Neural cell (in vitro differentiated cells): ENCODE measurements around the gene CROCC2. TPM values are rescaled to one million over a fixed set of nuclear protein-coding genes. Genes with fewer than 3 reads are reported as not detected.

Experiments used
- H2AFZ ChIP-seq: fragments of 200-600, 300-800 bp; sonication (generic), shearing (Covaris generic); 2 replicates; pipeline ENCODE4 v1.6.0; 2014; ENCODE audit warnings: low read depth, mild to moderate bottlenecking, antibody characterized with exemption, low read length, moderate library complexity
- H3F3A ChIP-seq: fragments of 200-600 bp; shearing (Covaris generic); 2 replicates; pipeline ENCODE4 v1.6.1; 2016; ENCODE audit warnings: mild to moderate bottlenecking, moderate library complexity, mixed read lengths, antibody characterized with exemption, low read length; ENCODE audit not compliant: insufficient read depth, poor library complexity, severe bottlenecking
- H3K27ac ChIP-seq: fragments of 200-600, 300-800 bp; sonication (generic), shearing (Covaris generic); 2 replicates; pipeline ENCODE4 v1.5.1; 2014; ENCODE audit warnings: mild to moderate bottlenecking, low read length, moderate library complexity
- H3K27me3 ChIP-seq: fragments of 300-800, 200-600 bp; sonication (generic), shearing (Covaris generic); 2 replicates; pipeline ENCODE4 v1.6.0; 2014; ENCODE audit warnings: mild to moderate bottlenecking, low read depth, low read length, moderate library complexity; ENCODE audit not compliant: insufficient read depth
- H3K36me3 ChIP-seq: fragments of 300-800, 200-600 bp; sonication (generic), shearing (Covaris generic); 2 replicates; pipeline ENCODE4 v1.5.1; 2014; ENCODE audit warnings: mild to moderate bottlenecking, antibody characterized with exemption, low read length, moderate library complexity; ENCODE audit not compliant: insufficient read depth
- H3K4me2 ChIP-seq: fragments of 300-800, 200-600 bp; sonication (generic), shearing (Covaris generic); 2 replicates; pipeline ENCODE4 v1.6.0; 2014; ENCODE audit warnings: mild to moderate bottlenecking, low read length
- H3K4me3 ChIP-seq: fragments of 300-800, 200-600 bp; sonication (generic), shearing (Covaris generic); 2 replicates; pipeline ENCODE4 v1.5.1; 2014; ENCODE audit warnings: mild to moderate bottlenecking, low read length, moderate library complexity
- H3K79me2 ChIP-seq: fragments of 200-600 bp; shearing (Covaris generic); replicated peaks from 2 replicates; pipeline ENCODE4 v1.6.0; 2014; ENCODE audit warnings: mild to moderate bottlenecking, low read length, moderate library complexity; ENCODE audit not compliant: insufficient read depth
- H3K9ac ChIP-seq: fragments of 300-800, 200-600 bp; sonication (generic), shearing (Covaris generic); 2 replicates; pipeline ENCODE4 v1.6.1; 2016; ENCODE audit warnings: mild to moderate bottlenecking, low read length, mixed read lengths
- H3K9me2 ChIP-seq: fragments of 200-600 bp; shearing (Covaris generic); 2 replicates; pipeline ENCODE4 v1.6.1; 2016; ENCODE audit warnings: mild to moderate bottlenecking, low read length, mixed read lengths; ENCODE audit not compliant: insufficient read depth
- H3K9me3 ChIP-seq: fragments of 200-600, 300-800 bp; sonication (generic), shearing (Covaris generic); 2 replicates; pipeline ENCODE4 v1.6.1; 2016; ENCODE audit warnings: mild to moderate bottlenecking, mixed run types, low read length, moderate library complexity, mixed read lengths
- H4K20me1 ChIP-seq: fragments of 200-600 bp; shearing (Covaris generic); 2 replicates; pipeline ENCODE4 v1.6.1; 2016; ENCODE audit warnings: mild to moderate bottlenecking, mixed run types; ENCODE audit not compliant: insufficient read depth
- EP300 ChIP-seq: fragments of 450-650 bp; conservative IDR thresholded peaks from 2 replicates; pipeline ENCODE4 v1.6.1; 2014; ENCODE audit warnings: antibody characterized with exemption, mild to moderate bottlenecking, moderate library complexity; ENCODE audit not compliant: poor library complexity, severe bottlenecking
- EZH2 ChIP-seq: fragments of 200-600, 300-800 bp; shearing (Covaris generic), sonication (generic); IDR thresholded peaks from 2 replicates; pipeline ENCODE4 v1.6.1; 2014; ENCODE audit warnings: antibody characterized with exemption, low read length, borderline replicate concordance, mild to moderate bottlenecking; ENCODE audit not compliant: insufficient read depth, poor library complexity, severe bottlenecking
- MXI1 ChIP-seq: fragments of 450-650 bp; conservative IDR thresholded peaks from 2 replicates; pipeline ENCODE4 v1.6.1; 2014; ENCODE audit warnings: antibody characterized with exemption, mild to moderate bottlenecking; ENCODE audit not compliant: poor library complexity, severe bottlenecking
- POLR2AphosphoS5 ChIP-seq: IDR thresholded peaks from 2 replicates; pipeline ENCODE4 v1.6.1; 2012
- RAD21 ChIP-seq: fragments of 450-650 bp; conservative IDR thresholded peaks from 2 replicates; pipeline ENCODE4 v1.6.1; 2014; ENCODE audit warnings: antibody characterized with exemption, mild to moderate bottlenecking, moderate library complexity
- SMC3 ChIP-seq: fragments of 450-650 bp; conservative IDR thresholded peaks from 2 replicates; pipeline ENCODE4 v1.6.1; 2014; ENCODE audit warnings: antibody characterized with exemption, mild to moderate bottlenecking, moderate library complexity; ENCODE audit not compliant: poor library complexity
- TAF1 ChIP-seq: IDR thresholded peaks from 2 replicates; pipeline ENCODE4 v1.6.1; 2012; ENCODE audit warnings: low read depth
- polyA plus RNA-seq: library from polyadenylated mRNA; depleted of rRNA; stranded (reverse); fragments of >200 nt; gene quantifications from 2 replicates; pipeline ENCODE4 v1.2.3, GENCODE V29; 2014
- TF ChIP-seq, protein P1 (sequence below): fragments of 450-650 bp; IDR thresholded peaks from 2 replicates; pipeline ENCODE4 v1.5.1; 2014; ENCODE audit warnings: antibody characterized with exemption, mild to moderate bottlenecking, moderate library complexity; ENCODE audit not compliant: poor library complexity, severe bottlenecking
- TF ChIP-seq, protein P2 (sequence below): IDR thresholded peaks from 2 replicates; pipeline ENCODE4 v1.6.1; 2012; ENCODE audit warnings: borderline replicate concordance

CROCC2 gene
- polyA plus RNA-seq, 1 donor from 2014 or later: 0.09 TPM

DNA sequence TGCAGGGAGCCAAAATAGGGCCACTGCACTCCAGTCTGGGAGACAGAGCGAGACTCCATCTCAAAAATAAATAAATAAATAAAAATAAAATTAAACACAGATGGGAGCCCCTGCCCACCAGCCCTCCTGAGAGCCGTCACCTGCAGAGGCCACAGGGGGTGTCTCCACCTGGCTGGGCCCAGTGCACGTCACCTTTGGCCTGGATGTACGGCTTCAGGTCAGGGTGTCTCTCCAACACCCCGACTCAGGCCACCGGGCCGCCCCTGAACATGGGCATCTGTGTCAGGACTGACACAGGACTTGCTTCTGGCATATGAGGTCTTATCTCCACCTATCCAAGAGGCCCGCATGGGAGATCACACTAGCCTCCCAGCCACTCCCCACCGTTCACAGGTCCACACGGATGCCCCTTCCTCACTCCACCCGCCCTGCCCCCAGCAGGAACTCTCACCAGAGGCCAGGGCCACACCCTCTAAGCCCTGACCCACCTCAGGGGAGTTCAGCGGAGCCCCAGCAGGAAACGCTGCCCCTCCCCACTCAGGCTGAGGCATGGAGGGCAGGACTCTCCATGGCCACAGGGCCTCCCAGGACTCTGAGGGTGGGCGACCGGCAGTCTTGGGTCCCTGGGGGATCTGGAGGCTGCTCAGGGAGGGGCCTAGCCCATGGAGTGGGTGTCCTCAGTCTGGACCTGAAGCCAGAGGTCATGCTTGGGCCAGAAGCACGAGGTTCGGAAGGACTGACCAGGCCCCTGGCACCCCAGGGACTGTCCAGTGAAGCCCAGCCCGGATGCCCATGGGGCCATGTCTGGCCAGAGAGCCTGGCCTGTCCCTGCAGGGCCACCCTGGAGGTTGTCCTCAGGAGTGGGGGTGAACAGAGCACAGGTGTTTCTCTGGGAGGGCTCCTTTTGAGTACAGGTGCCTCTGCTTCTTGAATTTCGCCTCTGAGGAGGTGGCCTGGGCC lies 1.6 kb upstream of the CROCC2 start:
- Histone ChIP-seq H3K79me2 (no peaks in the 10 kb centered on the region), H3K9ac (no peak overlapping the region), H2AFZ (no peak overlapping the region), H3K4me3 (no peak overlapping the region), H3F3A (no peaks in the 10 kb centered on the region), H3K27me3 (no peaks in the 10 kb centered on the region), H3K9me2 (no peaks in the 10 kb centered on the region), H3K36me3 (no peaks in the 10 kb centered on the region), H3K4me2 (no peak overlapping the region), H3K9me3 (no peaks in the 10 kb centered on the region), H3K27ac (no peak overlapping the region), H4K20me1 (no peaks in the 10 kb centered on the region)
- TF ChIP-seq RAD21: no peak
- no peak for TF ChIP-seq EP300
- TF ChIP-seq TAF1: no peak
- TF ChIP-seq, protein P1, sequence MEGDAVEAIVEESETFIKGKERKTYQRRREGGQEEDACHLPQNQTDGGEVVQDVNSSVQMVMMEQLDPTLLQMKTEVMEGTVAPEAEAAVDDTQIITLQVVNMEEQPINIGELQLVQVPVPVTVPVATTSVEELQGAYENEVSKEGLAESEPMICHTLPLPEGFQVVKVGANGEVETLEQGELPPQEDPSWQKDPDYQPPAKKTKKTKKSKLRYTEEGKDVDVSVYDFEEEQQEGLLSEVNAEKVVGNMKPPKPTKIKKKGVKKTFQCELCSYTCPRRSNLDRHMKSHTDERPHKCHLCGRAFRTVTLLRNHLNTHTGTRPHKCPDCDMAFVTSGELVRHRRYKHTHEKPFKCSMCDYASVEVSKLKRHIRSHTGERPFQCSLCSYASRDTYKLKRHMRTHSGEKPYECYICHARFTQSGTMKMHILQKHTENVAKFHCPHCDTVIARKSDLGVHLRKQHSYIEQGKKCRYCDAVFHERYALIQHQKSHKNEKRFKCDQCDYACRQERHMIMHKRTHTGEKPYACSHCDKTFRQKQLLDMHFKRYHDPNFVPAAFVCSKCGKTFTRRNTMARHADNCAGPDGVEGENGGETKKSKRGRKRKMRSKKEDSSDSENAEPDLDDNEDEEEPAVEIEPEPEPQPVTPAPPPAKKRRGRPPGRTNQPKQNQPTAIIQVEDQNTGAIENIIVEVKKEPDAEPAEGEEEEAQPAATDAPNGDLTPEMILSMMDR: no peak

DNA sequence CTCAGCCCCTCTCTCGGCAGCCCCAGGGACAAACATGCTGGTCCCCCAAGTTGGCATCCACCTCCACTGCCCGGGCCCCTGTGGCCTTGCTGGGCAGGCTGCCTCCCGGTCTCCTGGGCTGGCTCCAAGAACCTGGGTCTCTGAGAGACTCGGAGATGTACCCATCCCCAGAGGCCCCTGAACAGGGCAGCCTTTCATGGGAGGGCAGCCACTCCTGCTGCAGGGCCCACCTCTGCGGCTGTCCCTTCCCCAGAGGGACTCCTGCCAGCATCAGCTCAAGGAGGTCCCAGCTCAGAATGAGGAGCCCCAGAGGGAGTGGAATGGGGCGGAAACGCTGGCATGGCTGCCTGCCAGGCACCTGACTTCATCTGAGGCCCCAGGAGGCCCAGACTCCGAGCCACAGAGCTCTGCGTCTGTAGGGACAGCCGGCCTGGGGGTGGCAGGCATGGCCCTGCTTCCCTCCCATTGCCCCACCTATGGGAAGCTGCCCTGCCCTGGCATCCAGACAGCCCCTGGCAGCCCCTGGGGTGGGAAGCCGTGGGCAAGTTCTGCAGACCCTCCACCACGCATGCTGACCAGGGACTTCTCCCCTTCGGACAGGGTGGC lies 857 bp upstream of the CROCC2 start:
- no peak overlapping the region for H3K4me2 ChIP-seq
- no peaks in the 10 kb centered on the region for H3K79me2 ChIP-seq
- no peaks in the 10 kb centered on the region for H4K20me1 ChIP-seq
- no peaks in the 10 kb centered on the region for H3K9me3 ChIP-seq
- no peak overlapping the region for H3K4me3 ChIP-seq
- H2AFZ ChIP-seq: no peak overlapping the region
- no peaks in the 10 kb centered on the region for H3K9me2 ChIP-seq
- no peak for TF ChIP-seq SMC3
- H3K27me3 ChIP-seq: no peaks in the 10 kb centered on the region
- no peak overlapping the region for H3K27ac ChIP-seq
- H3F3A ChIP-seq: no peaks in the 10 kb centered on the region
- H3K36me3 ChIP-seq: no peaks in the 10 kb centered on the region
- H3K9ac ChIP-seq: no peak overlapping the region

DNA sequence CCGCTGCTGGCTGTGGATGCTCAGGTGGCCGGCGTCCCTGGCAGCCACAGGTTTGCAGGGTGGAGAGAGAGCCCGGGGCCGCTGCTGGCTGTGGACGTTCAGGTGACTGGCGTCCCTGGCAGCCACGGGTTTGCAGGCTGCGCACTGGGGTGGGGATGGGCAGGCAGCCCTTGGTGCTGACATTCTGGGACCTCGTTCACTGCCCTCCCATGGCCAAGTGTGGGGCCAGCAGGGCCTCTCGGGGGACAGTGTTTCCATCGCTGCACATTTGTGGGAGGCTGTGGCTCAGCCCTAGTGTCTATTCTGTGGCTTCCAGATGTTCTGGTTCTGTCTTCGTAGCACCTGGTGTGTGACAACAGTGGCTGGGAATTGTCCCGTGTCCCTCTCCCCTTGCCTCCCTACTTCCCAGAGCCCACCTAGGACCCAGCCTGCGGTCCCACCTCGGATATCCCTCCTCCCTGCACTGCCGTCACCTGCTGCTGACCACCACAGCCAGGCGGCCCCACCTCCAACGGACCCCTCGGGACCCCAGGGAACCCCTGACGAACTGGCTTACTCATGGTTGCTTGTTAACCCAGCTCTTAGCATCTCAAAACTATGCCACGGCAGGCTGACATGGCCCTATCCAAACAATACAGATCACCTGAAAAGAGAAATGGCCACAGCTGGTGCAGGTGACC lies 915 bp downstream of the CROCC2 start:
- H4K20me1 ChIP-seq: no peaks in the 10 kb centered on the region
- no peaks in the 10 kb centered on the region for H3F3A ChIP-seq
- no peaks in the 10 kb centered on the region for H3K36me3 ChIP-seq
- H3K79me2 ChIP-seq: no peaks in the 10 kb centered on the region
- TF ChIP-seq TAF1 (no peak), RAD21 (no peak), POLR2AphosphoS5 (no peak), EZH2 (no peak), EP300 (no peak), MXI1 (no peak), SMC3 (no peak)
- TF ChIP-seq, protein P2, sequence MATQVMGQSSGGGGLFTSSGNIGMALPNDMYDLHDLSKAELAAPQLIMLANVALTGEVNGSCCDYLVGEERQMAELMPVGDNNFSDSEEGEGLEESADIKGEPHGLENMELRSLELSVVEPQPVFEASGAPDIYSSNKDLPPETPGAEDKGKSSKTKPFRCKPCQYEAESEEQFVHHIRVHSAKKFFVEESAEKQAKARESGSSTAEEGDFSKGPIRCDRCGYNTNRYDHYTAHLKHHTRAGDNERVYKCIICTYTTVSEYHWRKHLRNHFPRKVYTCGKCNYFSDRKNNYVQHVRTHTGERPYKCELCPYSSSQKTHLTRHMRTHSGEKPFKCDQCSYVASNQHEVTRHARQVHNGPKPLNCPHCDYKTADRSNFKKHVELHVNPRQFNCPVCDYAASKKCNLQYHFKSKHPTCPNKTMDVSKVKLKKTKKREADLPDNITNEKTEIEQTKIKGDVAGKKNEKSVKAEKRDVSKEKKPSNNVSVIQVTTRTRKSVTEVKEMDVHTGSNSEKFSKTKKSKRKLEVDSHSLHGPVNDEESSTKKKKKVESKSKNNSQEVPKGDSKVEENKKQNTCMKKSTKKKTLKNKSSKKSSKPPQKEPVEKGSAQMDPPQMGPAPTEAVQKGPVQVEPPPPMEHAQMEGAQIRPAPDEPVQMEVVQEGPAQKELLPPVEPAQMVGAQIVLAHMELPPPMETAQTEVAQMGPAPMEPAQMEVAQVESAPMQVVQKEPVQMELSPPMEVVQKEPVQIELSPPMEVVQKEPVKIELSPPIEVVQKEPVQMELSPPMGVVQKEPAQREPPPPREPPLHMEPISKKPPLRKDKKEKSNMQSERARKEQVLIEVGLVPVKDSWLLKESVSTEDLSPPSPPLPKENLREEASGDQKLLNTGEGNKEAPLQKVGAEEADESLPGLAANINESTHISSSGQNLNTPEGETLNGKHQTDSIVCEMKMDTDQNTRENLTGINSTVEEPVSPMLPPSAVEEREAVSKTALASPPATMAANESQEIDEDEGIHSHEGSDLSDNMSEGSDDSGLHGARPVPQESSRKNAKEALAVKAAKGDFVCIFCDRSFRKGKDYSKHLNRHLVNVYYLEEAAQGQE: no peak
- TF ChIP-seq, protein P1: no peak
- H3K27me3 ChIP-seq: no peaks in the 10 kb centered on the region
- H3K4me3 ChIP-seq: no peak overlapping the region
- H2AFZ ChIP-seq: no peak overlapping the region
- H3K9ac ChIP-seq: no peak overlapping the region
- H3K9me3 ChIP-seq: no peaks in the 10 kb centered on the region
- no peaks in the 10 kb centered on the region for H3K9me2 ChIP-seq
- no peak overlapping the region for H3K4me2 ChIP-seq
- no peak overlapping the region for H3K27ac ChIP-seq
